Measurements from ENCODE around the gene EPO. TPM values are rescaled to one million over a fixed set of nuclear protein-coding genes. Genes with fewer than 3 reads are reported as not detected.

EPO gene
- total RNA-seq, 4 donors from 2014 or later = not detected

- intact Hi-C loops (cut with DNase I) = loop anchor here (5.0 kb wide), 1 partner anchor 62 kb away; the partner anchor contains the start of gene MOSPD3
- TF ChIP-seq POLR2A (IDR thresholded peaks at IDR 0.05; ENCODE audit: low read depth) (no peak), EP300 (IDR thresholded peaks at IDR 0.05) (no peak), POLR2AphosphoS5 (IDR thresholded peaks at IDR 0.05) (no peak)
- TF ChIP-seq, protein P1, sequence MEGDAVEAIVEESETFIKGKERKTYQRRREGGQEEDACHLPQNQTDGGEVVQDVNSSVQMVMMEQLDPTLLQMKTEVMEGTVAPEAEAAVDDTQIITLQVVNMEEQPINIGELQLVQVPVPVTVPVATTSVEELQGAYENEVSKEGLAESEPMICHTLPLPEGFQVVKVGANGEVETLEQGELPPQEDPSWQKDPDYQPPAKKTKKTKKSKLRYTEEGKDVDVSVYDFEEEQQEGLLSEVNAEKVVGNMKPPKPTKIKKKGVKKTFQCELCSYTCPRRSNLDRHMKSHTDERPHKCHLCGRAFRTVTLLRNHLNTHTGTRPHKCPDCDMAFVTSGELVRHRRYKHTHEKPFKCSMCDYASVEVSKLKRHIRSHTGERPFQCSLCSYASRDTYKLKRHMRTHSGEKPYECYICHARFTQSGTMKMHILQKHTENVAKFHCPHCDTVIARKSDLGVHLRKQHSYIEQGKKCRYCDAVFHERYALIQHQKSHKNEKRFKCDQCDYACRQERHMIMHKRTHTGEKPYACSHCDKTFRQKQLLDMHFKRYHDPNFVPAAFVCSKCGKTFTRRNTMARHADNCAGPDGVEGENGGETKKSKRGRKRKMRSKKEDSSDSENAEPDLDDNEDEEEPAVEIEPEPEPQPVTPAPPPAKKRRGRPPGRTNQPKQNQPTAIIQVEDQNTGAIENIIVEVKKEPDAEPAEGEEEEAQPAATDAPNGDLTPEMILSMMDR (IDR thresholded peaks at IDR 0.05) = no peak
- WGBS = under 1% methylated on average over 21 of the region's 43 CpGs
- Histone ChIP-seq H3K4me3 (peak overlapping the region; percentile 88 to 96 (median 96)), H3K27ac (replicated peaks in 1 of 4) (peak overlapping the region; percentile 98 to 100 (median 98)), H3K27me3 (no peaks in the 10 kb centered on the region), H3K36me3 (peaks cover 26 to 32% (median 32%) of the 10 kb centered on the region in 4 donors), H3K9me3 (no peaks in the 10 kb centered on the region), H3K4me1 (peaks cover 17 to 50% (median 45%) of the 10 kb centered on the region in 4 donors)
- no peak for DNase-seq (ENCODE audit: extremely low spot score)
Measured at GRCh38 chr7:100674411-100675104, 45.7 kb upstream of the EPO start.

DNA sequence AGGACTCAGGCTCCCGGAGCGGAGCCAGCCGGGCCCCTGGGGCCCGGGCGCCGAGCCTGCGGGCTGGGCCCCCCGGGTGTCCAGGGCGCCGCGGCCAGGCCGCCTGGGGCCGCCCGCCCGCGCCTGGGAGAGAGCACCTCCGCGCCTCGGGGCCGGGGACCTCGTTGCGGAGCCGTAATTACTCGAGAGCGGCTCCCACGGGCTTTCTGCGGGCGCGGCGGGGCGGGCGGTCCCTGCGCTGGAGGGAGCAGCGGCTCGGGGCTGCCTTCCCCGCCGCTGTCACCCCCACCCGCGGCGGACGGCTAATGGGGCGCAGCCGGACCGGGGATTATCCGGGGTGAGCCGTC, 45.2 kb upstream of the EPO start:
- WGBS = 0% methylated on average over 12 of the region's 46 CpGs
- intact Hi-C loops (cut with DNase I) = no loop called here
- H3K27me3 ChIP-seq = no peaks in the 10 kb centered on the region

GRCh38 chr7:100675581-100676350, 44.5 kb upstream of the EPO start:
- H3K4me1 ChIP-seq = peaks cover 22 to 62% (median 57%) of the 10 kb centered on the region in 4 donors
- under 1% methylated on average over 27 of the region's 59 CpGs for WGBS
- H3K27me3 ChIP-seq = no peaks in the 10 kb centered on the region
- TF ChIP-seq POLR2A (IDR thresholded peaks at IDR 0.05; ENCODE audit: low read depth) (peak; percentile 38), EP300 (IDR thresholded peaks at IDR 0.05) (no peak), POLR2AphosphoS5 (IDR thresholded peaks at IDR 0.05) (peak; percentile 65 to 81)
- TF ChIP-seq, protein P1 (IDR thresholded peaks at IDR 0.05) = no peak
- peaks cover 26 to 44% (median 42%) of the 10 kb centered on the region in 4 donors for H3K36me3 ChIP-seq
- peak overlapping the region; percentile 88 to 96 (median 96) for H3K4me3 ChIP-seq
- peak; percentile 96 for DNase-seq (ENCODE audit: extremely low spot score)
- H3K27ac ChIP-seq (replicated peaks in 1 of 4) = peak overlapping the region; percentile 98 to 100 (median 98)
- intact Hi-C loops (cut with DNase I) = no loop called here
- H3K9me3 ChIP-seq = no peaks in the 10 kb centered on the region

More for the DNA sequence above, 45.2 kb upstream of the EPO start:
- H3K4me1 ChIP-seq = peaks cover 17 to 55% (median 50%) of the 10 kb centered on the region in 4 donors
- DNase-seq (ENCODE audit: extremely low spot score) = no peak
- H3K4me3 ChIP-seq = peak overlapping the region; percentile 88 to 96 (median 96)
- peaks cover 26 to 37% (median 36%) of the 10 kb centered on the region in 4 donors for H3K36me3 ChIP-seq
- TF ChIP-seq, protein P1 (IDR thresholded peaks at IDR 0.05) = no peak
- TF ChIP-seq EP300 (IDR thresholded peaks at IDR 0.05) = no peak
- no peak for TF ChIP-seq POLR2A (IDR thresholded peaks at IDR 0.05; ENCODE audit: low read depth)
- no peak for TF ChIP-seq POLR2AphosphoS5 (IDR thresholded peaks at IDR 0.05)
- H3K9me3 ChIP-seq = no peaks in the 10 kb centered on the region
- H3K27ac ChIP-seq (replicated peaks in 1 of 4) = peak overlapping the region; percentile 98 to 100 (median 98)

- H3K4me3 ChIP-seq = peak overlapping the region; percentile 88 to 96 (median 96)
- intact Hi-C loops (cut with DNase I) = no loop called here
Measured at GRCh38 chr7:100676501-100677306, 43.6 kb upstream of the EPO start.

More at GRCh38 chr7:100676501-100677306, 43.6 kb upstream of the EPO start:
- 68% methylated on average over 3 of the region's 23 CpGs for WGBS
- Histone ChIP-seq H3K27me3 (no peaks in the 10 kb centered on the region), H3K36me3 (peaks cover 30 to 53% (median 52%) of the 10 kb centered on the region in 4 donors), H3K27ac (replicated peaks in 1 of 4) (peak overlapping the region; percentile 98 to 100 (median 98)), H3K9me3 (no peaks in the 10 kb centered on the region), H3K4me1 (peaks cover 22 to 65% (median 60%) of the 10 kb centered on the region in 4 donors)
- DNase-seq (ENCODE audit: extremely low spot score) = no peak
- TF ChIP-seq, protein P1 (IDR thresholded peaks at IDR 0.05) = no peak
- TF ChIP-seq POLR2AphosphoS5 (IDR thresholded peaks at IDR 0.05) = no peak
- no peak for TF ChIP-seq POLR2A (IDR thresholded peaks at IDR 0.05; ENCODE audit: low read depth)
- TF ChIP-seq EP300 (IDR thresholded peaks at IDR 0.05) = no peak

Measured in esophagus muscularis mucosa (tissue), 4 donors.